ENCODE measurements around the gene IL5. TPM values are rescaled to one million over a fixed set of nuclear protein-coding genes. Genes with fewer than 3 reads are reported as not detected.
"Not testable (repeated sequence)": the region's sequence is repeated elsewhere in the genome, so short reads cannot be mapped to it uniquely, and the experiment has no call there.

The IL5 gene
- total RNA-seq, 4 donors from 2014 or later: not detected

DNA sequence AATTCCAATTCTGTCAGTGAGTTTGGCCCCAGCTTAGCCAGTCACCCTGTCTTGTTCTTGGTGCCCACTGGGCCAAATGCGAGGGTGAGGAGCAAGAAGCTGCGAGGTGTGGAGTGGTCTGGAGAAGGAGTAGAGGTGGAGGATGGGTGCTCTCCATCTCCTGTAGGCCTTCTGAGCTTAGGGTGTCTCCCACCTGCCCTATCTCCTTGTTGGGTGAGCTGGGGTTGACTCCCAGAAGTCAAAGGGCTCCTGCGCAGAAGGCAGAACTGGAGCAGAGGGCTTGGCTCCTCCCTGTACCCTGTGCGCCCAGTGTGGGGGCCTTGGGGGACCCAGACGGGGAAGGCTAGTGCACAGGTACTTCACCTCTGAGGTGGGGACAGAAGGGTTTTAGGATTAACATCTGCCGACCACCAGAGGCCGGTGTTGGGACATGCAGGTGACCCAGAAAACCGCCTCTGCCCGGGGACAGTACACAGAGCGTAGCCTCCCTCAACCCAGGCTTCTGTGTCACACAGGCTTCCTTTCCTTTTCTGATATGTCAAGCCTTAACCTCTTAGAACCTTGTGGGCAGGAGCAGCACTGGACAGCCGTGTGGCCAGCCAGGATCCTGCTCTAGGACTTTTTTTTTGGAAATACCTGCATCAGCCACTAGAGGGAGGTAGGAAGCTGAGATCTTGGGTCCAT is 16.9 kb downstream of the IL5 start:
- H3K27ac ChIP-seq: no peak overlapping the region
- intact Hi-C loops (cut with DNase I): no loop called here
- H3K4me1 ChIP-seq: no peaks in the 10 kb centered on the region
- peak; percentile 21 to 37 for DNase-seq
- no peaks in the 10 kb centered on the region for H3K36me3 ChIP-seq
- H3K4me3 ChIP-seq (replicated peaks in 1 of 3): no peak overlapping the region
- H3K9me3 ChIP-seq: no peaks in the 10 kb centered on the region
- TF ChIP-seq, protein P1, sequence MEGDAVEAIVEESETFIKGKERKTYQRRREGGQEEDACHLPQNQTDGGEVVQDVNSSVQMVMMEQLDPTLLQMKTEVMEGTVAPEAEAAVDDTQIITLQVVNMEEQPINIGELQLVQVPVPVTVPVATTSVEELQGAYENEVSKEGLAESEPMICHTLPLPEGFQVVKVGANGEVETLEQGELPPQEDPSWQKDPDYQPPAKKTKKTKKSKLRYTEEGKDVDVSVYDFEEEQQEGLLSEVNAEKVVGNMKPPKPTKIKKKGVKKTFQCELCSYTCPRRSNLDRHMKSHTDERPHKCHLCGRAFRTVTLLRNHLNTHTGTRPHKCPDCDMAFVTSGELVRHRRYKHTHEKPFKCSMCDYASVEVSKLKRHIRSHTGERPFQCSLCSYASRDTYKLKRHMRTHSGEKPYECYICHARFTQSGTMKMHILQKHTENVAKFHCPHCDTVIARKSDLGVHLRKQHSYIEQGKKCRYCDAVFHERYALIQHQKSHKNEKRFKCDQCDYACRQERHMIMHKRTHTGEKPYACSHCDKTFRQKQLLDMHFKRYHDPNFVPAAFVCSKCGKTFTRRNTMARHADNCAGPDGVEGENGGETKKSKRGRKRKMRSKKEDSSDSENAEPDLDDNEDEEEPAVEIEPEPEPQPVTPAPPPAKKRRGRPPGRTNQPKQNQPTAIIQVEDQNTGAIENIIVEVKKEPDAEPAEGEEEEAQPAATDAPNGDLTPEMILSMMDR (IDR thresholded peaks at IDR 0.05): peak; percentile 67 to 86 (median 78)
- TF ChIP-seq POLR2A (IDR thresholded peaks at IDR 0.05): no peak
- H3K27me3 ChIP-seq: no peaks in the 10 kb centered on the region
- 24 to 38% methylated on average over 9 to 11 of the region's 11 CpGs for WGBS, 2 donors

DNA sequence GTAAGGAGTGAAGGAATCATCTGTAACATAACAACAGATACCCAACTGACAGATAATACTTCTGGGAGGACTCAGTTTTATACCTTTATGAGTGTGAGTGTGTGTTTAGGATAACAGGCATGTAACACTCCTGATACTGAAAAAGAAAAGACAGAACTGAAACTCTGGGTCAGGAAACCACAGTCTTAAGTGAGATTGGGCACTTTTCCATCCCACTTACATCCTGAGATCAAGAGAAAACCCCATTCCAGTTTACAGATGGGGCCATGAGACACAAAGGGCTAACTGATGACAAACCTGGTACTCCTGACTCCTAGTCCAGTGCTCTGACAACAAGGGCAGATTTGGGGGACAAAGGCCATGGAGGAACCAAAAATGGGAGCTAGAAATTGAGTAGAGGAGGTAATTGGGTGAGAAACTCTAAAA is 18.0 kb downstream of the IL5 start:
- no peaks in the 10 kb centered on the region for H3K27me3 ChIP-seq
- TF ChIP-seq, protein P1 (IDR thresholded peaks at IDR 0.05): no peak
- TF ChIP-seq POLR2A (IDR thresholded peaks at IDR 0.05): no peak
- no peak overlapping the region for H3K27ac ChIP-seq
- no peaks in the 10 kb centered on the region for H3K36me3 ChIP-seq
- H3K4me1 ChIP-seq: no peaks in the 10 kb centered on the region
- H3K4me3 ChIP-seq (replicated peaks in 1 of 3): no peak overlapping the region
- DNase-seq: no peak
- H3K9me3 ChIP-seq: no peaks in the 10 kb centered on the region
- intact Hi-C loops (cut with DNase I): no loop called here

DNA sequence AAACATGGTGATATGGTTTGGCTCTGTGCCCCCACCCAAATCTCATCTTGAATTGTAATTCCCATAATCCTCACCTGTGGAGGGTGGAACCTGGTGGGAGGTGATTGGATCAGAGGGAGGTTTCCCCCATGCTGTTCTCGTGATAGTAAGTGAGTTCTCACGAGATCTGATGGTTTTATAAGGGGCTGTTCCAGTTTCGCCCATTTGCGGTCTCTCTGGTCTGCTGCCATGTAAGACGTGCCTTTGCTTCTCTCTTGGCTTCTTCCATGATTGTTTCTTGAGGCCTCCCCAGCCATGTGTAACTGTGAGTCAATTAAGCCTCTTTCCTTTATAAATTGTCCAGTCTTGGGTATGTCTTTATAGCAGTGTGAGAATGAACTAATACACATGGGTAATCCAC is 18.4 kb downstream of the IL5 start:
- DNase-seq; intact Hi-C loops (cut with DNase I); H3K36me3 ChIP-seq; H3K9me3 ChIP-seq; H3K27me3 ChIP-seq; H3K27ac ChIP-seq; H3K4me1 ChIP-seq; H3K4me3 ChIP-seq (replicated peaks in 1 of 3): not testable (repeated sequence)
- WGBS, 2 donors: 83 to 90% methylated on average over 5 of the region's 5 CpGs

DNA sequence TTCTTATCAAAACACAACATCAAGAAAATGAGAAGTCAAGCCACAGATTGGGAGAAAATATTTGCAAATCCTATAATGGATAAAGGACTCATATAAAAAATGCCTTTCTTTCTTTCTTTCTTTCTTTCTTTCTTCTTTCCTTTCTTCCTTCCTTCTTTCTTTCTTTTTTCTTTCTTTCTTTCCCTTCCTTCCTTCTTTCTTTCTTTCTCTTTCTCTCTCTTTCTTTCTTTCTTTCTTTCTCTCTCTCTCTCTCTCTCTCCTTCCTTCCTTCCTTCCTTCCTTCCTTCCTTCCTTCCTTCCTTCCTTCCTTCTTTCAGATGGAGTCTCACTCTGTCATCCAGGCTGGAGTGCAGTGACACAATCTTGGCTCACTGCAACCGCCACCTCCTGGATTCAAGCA is 21.3 kb downstream of the IL5 start:
- 80 to 94% methylated on average over 1 of the region's 1 CpG for WGBS, 2 donors
- H3K4me1 ChIP-seq; H3K27me3 ChIP-seq; DNase-seq; intact Hi-C loops (cut with DNase I); H3K9me3 ChIP-seq; H3K4me3 ChIP-seq (replicated peaks in 1 of 3); H3K36me3 ChIP-seq; H3K27ac ChIP-seq: not testable (repeated sequence)

DNA sequence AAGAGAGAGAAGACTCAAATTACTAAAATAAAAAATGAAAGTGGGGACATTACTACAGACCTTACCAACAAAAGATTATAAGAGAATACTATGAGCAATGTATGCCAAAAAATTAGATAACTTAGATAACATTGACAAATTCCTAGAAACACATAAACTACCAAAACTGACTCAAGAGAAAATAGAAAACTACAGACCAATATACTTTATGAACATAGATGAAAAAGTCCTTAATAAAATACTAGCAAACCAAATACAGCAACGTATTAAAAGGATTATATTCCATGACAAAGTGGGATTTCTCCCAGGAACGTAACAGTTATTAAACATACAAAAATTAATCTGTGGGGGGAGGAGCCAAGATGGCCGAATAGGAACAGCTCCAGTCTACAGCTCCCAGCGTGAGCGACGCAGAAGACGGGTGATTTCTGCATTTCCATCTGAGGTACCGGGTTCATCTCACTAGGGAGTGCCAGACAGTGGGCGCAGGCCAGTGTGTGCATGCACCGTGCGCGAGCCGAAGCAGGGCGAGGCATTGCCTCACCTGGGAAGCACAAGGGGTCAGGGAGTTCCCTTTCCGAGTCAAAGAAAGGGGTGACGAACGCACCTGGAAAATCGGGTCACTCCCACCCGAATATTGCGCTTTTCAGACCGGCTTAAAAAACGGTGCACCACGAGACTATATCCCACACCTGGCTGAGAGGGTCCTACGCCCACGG is 29.5 kb downstream of the IL5 start:
- H3K36me3 ChIP-seq; H3K27ac ChIP-seq; H3K4me3 ChIP-seq (replicated peaks in 1 of 3); intact Hi-C loops (cut with DNase I); H3K9me3 ChIP-seq; DNase-seq; H3K4me1 ChIP-seq; H3K27me3 ChIP-seq: not testable (repeated sequence)
- WGBS, 2 donors: 94 to 95% methylated on average over 15 to 19 of the region's 25 CpGs

DNA sequence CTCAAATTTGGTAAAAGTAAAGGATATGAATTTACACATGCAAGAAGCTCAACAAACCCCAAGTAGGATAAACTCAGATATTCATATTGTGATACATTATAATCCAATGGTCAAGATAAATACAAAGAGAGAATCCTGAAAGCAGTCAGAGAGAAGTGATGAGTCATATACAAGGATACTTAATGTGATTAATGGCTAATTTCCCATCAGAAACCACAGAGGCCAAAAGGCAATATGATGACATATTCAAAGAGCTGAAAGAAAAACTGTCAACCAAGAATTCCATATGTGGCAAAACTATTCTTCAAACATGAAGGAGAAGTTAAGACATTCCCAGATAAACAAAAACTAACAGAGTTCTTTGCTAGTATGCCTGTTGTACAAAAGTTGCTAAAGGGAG is 33.2 kb downstream of the IL5 start:
- no peak for DNase-seq
- peaks cover 0 to 6% of the 10 kb centered on the region in 2 donors for H3K4me1 ChIP-seq
- intact Hi-C loops (cut with DNase I): no loop called here
- no peaks in the 10 kb centered on the region for H3K9me3 ChIP-seq
- H3K27ac ChIP-seq: no peak overlapping the region
- no peak for TF ChIP-seq POLR2A (IDR thresholded peaks at IDR 0.05)
- TF ChIP-seq, protein P1 (IDR thresholded peaks at IDR 0.05): no peak
- no peaks in the 10 kb centered on the region for H3K36me3 ChIP-seq
- no peak overlapping the region for H3K4me3 ChIP-seq (replicated peaks in 1 of 3)
- H3K27me3 ChIP-seq: no peaks in the 10 kb centered on the region
